NCI-H460 (cell line): ENCODE measurements around the gene DAB2IP. TPM values are rescaled to one million over a fixed set of nuclear protein-coding genes. Genes with fewer than 3 reads are reported as not detected.
"Not testable (repeated sequence)": the region's sequence is repeated elsewhere in the genome, so short reads cannot be mapped to it uniquely, and the experiment has no call there.

Experiments used
- DNase-seq: peaks from one replicate; pipeline ENCODE4 v3.0.0-alpha.2; 2016; ENCODE audit warnings: low read depth; ENCODE audit errors: extremely low read depth
- polyA plus RNA-seq: library from polyadenylated mRNA; depleted of rRNA; stranded (reverse); fragments of >200 nt; gene quantifications from 2 replicates; pipeline ENCODE4 v1.2.3, GENCODE V29; 2014; cell fraction: nucleus; rRNA removed
- total RNA-seq: library from RNA; depleted of rRNA; stranded (reverse); fragments of >200 nt; shearing (Covaris generic); gene quantifications from 2 replicates; pipeline ENCODE4 v1.2.3, GENCODE V29; 2014; rRNA removed

Gene DAB2IP
- total RNA-seq, result 3.8 and 3.9 TPM in 2 replicates
- 3.2 and 3.3 TPM in 2 replicates for polyA plus RNA-seq

GRCh38 chr9:121651295-121652020 is at the start of gene DAB2IP:
Gene DAB2IP, plus strand, starts transcription at chr9:121651634. Its CDS starts 142 bp downstream, at chr9:121651776.
- peak; percentile 30 for DNase-seq

DNA sequence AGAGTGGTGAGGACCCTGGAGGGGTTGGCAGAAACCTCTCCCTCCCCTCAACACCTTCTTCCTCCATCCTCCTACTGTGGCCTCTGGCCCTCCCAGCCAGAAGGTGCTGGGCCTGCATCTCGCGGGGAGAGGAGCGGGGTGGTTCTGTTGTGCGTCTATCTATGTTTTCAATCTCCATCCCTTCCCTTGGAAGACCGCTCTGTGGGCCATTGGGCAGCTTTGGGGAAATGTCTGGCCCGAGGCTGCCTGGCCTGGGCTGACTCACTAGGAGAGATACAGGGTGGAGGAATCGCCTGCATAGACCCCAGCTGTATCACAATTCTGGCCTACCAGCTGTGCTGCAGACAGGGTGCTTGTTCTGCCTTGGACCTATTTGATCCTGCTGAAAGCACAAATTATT is 48.4 kb upstream of the DAB2IP start:
- no peak for DNase-seq

DNA sequence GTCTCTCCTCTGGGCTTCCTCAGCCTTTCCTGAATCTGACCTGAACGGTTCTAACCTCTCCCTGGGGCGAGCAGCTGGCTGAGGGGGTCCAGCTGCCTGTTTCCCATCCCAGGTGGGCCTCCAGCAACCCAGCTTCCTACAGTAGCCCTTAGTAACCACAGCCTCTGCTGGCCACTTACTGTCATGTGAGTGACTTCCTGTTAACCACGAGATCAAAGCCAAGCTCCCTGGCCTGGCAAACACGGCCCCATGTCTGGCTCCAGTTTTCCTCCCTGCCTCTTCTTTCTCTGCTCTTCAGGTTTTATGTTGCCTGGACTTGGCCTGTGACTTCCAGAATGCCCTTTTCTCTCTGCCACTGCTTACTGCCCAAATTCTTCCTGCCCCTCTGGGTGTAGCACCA is 47.2 kb upstream of the DAB2IP start:
- no peak for DNase-seq

DNA sequence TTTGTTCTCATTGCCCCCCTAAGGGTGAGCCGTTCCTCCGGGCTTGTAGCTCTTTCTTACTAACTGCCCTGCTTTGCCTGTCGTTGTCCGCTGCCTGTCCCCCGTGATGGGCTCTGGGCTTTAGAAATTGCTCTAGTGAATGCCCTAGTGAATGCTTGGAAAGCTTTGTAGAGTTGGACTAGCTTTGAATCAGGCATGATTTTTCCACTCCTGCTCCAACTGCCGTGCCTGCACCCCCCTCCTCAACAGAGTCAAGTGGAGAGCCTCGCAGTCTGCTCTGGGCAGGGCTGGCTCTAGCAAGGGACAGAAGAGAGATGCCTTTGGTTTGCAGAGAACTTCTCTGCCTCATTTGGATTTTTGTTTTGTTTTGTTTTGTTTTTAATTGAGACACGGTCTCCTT is 46.8 kb upstream of the DAB2IP start:
- no peak for DNase-seq

DNA sequence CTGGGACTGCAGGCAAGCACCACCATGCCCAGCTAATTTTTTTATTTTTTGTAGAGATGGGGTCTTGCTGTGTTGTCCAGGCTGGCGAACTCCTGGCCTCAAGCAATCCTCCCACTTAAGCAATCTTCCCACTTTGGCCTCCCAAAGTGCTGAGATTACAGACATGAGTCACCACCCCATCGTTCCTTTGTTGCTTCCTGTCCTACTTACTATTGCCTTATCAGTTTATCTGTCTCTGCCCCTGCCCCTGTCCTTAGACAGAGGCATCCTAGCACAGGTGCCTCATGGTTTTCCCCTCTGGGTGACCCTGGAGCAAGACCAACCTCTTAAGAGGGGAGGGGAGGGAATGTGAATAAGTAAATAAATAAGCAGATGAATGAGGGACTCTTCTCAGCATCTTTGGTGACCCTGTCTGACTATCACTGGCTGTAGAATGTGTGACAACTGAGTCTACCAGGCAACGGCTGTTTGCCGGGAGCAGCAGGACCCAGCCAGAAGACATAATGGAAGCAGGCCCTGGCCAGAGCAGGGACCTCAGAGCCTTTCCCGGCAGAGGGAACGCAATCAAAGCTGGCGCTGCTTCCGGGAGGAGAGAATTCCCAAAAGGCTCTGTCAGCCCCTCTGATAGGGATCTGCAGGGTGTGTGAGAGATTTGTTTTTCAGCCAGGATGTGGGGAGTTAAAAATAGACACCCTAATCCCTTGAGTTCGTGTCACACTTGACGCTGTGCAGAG is 43.8 kb upstream of the DAB2IP start:
- no peak for DNase-seq

GRCh38 chr9:121608168-121608853 is 43.1 kb upstream of the DAB2IP start:
- DNase-seq, result no peak

DNA sequence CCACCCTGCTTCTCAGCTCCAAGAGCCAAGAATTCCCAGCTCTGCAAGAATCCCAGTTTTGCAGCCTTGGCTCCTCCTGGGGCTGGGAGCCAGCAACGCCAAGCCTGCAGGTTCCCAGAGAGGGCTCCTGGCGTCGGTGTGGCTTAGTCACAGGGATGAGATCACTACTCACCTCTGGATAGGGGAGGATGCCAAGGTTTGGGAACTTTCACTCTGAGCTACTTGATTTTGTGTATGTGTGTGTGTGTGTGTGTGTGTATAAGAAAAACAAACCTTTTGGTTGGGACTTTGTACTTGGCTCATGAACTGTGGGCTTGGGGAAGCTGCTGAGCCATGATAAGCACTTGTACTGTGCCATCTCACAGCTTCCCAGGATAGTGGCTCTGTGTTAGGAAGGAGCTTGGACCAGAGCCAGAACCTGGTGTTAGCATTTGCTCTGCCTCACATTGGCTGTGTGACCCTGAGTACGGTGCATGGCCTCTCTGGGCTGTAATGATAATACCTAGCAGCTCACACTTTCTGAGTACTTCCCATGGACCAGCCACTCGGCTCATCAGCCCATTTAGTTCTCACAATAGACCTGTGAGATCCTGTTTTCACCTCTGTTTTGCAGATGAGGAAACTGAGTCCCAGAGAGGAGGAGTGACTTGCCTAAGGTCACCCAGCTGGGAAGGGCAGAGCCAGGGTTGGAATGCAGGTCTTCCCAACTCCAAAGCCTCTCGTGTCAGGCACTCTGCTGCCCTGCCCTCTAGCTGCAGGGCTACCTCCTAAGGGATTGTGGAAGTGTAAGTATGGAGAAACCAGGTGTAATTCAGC is 41.4 kb upstream of the DAB2IP start:
- DNase-seq, result no peak

GRCh38 chr9:121610638-121610953 is 40.8 kb upstream of the DAB2IP start:
- no peak for DNase-seq

DNA sequence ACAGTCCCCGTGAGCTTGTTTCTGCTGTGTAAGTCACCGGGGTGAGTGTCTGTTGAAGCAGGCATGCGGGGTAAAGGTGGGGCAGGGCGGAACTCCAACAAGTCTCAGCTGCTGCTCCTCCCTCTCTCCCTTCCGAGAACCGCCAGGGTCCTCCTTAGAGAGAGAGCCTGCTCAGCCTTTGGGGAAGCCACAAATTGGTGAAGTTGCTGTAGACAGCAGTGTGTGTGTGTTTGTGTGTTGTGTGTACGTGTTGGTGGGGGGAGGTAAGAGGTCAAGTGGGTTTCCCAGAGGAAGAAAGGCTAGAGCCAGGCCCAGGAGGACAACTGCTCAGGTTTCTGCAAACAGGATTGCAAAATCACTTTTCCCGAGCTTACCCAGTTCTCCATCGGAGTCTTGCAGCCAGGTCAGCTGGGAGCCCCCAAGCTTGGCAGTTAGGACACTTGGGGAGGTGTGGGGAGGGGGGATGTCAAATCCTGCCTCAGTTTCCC is 38.9 kb upstream of the DAB2IP start:
- no peak for DNase-seq

- DNase-seq, result no peak
Measured at GRCh38 chr9:121613009-121613752, 38.3 kb upstream of the DAB2IP start.

- no peak for DNase-seq
Measured at GRCh38 chr9:121616123-121616755, 35.2 kb upstream of the DAB2IP start.

DNA sequence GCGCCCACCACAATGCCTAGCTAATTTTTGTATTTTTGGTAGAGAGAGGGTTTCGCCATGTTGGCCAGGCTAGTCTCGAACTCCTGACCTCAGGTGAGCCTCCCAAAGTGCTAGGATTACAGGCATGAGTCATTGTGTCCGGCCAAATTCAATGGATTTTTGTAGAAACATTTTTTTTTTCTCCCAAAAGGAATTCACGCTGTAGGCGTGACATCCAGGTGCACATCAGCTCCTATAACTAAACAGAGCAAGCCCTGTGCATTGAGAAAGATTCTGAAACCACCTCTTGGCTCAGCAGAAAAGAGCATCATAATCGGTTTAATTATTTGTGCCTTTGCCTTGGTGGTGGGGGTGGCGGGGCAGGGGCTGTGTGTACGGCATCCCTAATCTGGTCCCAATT is 32.9 kb upstream of the DAB2IP start:
- DNase-seq, result no peak

DNA sequence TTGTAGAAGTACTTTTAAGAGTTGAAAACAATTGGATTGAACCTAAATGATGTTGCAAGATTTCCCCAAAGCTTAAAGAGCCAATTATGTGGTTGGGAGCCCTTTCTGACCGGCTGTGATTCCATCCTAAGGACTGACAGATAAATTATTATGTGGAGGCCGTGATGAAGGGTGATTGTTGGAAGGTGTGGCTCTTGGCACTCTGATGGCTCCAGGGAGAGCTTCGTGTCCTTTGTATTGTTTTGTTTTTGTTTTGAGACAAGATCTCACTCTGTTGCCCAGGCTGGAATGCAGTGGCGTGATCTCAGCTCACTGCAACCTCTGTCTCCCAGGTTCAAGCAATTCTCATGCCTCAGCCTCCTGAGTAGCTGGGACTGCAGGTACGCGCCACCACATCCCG is 32.5 kb upstream of the DAB2IP start:
- not testable (repeated sequence) for DNase-seq

DNA sequence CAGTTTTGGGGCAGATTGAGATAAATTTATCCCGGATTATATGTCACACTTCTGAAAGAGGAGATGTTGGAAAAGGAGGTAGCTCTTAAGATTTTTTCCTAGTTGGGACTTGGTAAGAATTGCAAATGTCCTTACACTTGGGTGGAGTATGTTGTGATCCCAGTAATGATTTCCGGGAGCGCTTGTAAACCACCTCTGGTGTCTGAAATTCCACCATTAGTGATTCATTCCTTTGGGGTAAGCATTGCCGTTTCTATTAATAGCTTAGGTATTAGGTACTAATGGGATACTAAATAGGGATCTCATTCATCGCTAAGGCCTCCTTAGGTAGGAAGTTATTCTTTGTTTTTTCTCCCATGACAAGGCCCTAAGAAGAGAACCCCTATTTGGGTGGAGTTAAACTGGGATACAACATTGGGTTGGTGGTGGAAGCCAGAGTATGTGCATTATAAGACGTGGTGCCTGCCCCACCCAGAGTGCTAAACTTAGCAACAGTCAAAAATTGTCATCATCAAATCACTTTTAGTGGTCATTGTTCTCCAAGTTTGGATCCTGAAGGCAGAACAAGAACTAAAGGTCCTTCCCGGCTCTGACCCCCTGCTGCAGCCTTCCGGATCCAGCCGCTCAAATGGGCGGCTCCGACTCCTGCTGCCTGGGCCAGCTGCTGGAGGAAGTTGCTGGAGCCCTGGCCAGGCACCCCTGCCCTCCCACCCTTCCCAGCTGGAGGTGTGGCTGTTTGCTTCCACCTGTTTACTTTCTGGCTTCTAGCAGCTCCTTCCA is 31.7 kb upstream of the DAB2IP start:
- no peak for DNase-seq

GRCh38 chr9:121620325-121620673 is 31.1 kb upstream of the DAB2IP start:
- no peak for DNase-seq

DNA sequence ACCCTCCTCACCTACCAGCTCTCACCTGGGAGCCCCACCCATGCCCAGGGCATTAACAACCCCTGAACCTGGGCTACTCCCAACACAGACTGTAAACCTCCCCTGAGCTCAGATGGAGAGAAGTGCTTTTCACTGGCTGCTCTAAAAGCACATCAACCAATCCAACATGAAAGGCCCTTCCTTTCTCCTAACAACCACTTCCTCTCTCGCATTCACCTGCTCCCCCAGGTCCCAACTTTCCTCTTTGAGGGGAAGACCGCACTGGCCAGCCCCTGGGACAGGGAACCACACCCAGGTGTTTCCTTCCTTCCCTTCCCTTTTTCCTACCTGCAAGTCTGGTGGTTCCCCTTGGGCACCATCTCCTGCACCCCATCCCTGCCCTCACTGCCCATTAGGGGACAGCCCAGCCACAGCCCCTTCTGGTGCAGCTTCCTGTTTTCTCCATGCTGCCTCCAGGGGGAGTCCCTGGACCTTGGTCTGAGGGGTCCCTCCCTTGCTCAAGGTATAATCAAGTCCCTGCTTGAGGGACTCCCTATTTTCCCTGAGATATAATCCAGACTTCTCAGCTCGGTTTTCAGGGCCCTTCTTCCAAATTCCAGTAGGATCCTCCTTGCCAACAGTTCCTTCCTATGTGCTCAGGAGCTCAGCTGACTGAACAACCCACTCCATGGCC is 30.5 kb upstream of the DAB2IP start:
- peak; percentile 15 for DNase-seq

DNA sequence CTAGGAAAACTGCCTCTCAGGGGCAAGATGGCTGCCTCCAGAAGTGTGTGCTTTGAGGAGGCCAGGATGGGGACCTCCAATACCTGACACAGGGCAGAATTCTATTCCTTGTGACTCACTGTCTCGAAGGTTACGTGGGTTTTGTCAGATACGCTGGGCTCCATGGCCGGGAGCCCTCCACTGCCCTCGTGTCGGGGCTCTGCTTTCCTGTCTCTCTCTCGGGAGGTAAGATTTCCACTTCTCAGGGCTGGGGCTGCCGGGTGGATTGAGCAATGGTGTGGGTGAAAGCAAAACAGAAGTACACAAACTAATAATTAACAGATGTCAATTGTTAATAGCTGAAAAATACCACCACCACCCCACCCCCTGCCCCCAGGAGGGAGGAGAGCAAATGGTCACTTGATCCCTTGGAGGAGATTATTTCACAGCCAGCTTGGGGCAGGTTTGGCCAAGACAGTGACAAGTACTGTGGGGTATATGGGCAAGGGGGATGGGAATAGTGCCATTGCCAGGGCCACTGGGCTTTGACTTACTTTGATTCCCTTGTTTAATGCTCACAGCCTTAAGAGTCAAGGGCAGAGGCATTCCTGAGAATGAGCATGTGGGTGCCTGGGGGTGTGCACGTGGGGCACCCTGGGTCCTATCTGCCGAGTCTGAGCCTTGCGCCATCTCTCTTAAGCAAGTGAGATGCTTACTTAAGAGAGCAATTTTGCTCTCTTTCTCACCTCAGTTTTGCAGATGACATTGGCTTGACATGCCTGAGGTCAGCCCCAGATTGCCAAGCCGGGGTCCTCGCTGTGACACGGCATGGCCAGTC is 28.8 kb upstream of the DAB2IP start:
- DNase-seq, result no peak
